ENCODE results near the gene GLG1. TPM values are rescaled to one million over a fixed set of nuclear protein-coding genes. Genes with fewer than 3 reads are reported as not detected.

GLG1 gene
- total and polyA plus RNA-seq, 5 donors: 46.8 to 109 (median 98.6) TPM

DNA sequence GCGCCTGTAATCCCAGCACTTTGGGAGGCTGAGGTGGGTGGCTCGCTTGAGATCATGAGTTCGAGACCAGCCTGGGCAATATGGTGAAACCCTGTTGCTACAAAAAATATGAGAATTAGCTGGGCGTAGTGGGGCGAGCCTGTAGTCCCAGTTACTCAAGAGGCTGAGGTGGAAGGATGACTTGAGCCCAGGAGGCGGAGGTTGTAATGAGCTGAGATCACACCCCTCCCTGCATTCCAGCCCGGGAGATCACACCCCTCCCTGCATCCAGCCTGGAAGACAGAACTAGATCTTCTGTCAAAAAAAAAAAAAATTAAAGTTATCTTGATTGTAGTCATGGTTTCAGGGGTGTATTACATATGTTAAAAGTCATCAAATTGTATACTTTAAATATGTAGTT lies 26.8 kb upstream of the GLG1 start:
- ATAC-seq (no peak), DNase-seq (no peak)
- WGBS: 83% methylated on average over 7 of the region's 7 CpGs
- no peak overlapping the region for H3K27ac ChIP-seq (ENCODE audit: low read length)
- no peaks in the 10 kb centered on the region for H3K9me3 ChIP-seq (ENCODE audit: control insufficient read depth, low read length)
- H3K27me3 ChIP-seq (ENCODE audit: control insufficient read depth, insufficient read depth): no peaks in the 10 kb centered on the region
- no peak overlapping the region for H3K4me3 ChIP-seq (ENCODE audit: low read length)
- no peaks in the 10 kb centered on the region for H3K4me1 ChIP-seq (ENCODE audit: control insufficient read depth, insufficient read depth, low read length)
- intact Hi-C loops (cut with DNase I): no loop called here

GRCh38 chr16:74627506-74628220 lies 20.7 kb upstream of the GLG1 start:
- intact Hi-C loops (cut with DNase I): no loop called here

GRCh38 chr16:74626741-74627416 lies 20.0 kb upstream of the GLG1 start:
- Histone ChIP-seq H3K27ac (ENCODE audit: low read length) (no peak overlapping the region), H3K9me3 (ENCODE audit: control insufficient read depth, low read length) (no peaks in the 10 kb centered on the region), H3K27me3 (ENCODE audit: control insufficient read depth, insufficient read depth) (no peaks in the 10 kb centered on the region), H3K4me1 (ENCODE audit: control insufficient read depth, insufficient read depth, low read length) (peaks cover 2% of the 10 kb centered on the region), H3K4me3 (ENCODE audit: low read length) (no peak overlapping the region)
- intact Hi-C loops (cut with DNase I): no loop called here
- 0% methylated on average over 1 of the region's 1 CpG for WGBS
- ATAC-seq: no peak
- DNase-seq: no peak

More at GRCh38 chr16:74627506-74628220, 20.7 kb upstream of the GLG1 start:
- ATAC-seq (peak; percentile 58 to 73), DNase-seq (peak in 1 of 3 donors; percentile 36)
- Histone ChIP-seq H3K27me3 (ENCODE audit: control insufficient read depth, insufficient read depth) (no peaks in the 10 kb centered on the region), H3K9me3 (ENCODE audit: control insufficient read depth, low read length) (no peaks in the 10 kb centered on the region), H3K4me3 (ENCODE audit: low read length) (no peak overlapping the region), H3K4me1 (ENCODE audit: control insufficient read depth, insufficient read depth, low read length) (peaks cover 2% of the 10 kb centered on the region), H3K27ac (ENCODE audit: low read length) (no peak overlapping the region)
- 67% methylated on average over 6 of the region's 6 CpGs for WGBS

DNA sequence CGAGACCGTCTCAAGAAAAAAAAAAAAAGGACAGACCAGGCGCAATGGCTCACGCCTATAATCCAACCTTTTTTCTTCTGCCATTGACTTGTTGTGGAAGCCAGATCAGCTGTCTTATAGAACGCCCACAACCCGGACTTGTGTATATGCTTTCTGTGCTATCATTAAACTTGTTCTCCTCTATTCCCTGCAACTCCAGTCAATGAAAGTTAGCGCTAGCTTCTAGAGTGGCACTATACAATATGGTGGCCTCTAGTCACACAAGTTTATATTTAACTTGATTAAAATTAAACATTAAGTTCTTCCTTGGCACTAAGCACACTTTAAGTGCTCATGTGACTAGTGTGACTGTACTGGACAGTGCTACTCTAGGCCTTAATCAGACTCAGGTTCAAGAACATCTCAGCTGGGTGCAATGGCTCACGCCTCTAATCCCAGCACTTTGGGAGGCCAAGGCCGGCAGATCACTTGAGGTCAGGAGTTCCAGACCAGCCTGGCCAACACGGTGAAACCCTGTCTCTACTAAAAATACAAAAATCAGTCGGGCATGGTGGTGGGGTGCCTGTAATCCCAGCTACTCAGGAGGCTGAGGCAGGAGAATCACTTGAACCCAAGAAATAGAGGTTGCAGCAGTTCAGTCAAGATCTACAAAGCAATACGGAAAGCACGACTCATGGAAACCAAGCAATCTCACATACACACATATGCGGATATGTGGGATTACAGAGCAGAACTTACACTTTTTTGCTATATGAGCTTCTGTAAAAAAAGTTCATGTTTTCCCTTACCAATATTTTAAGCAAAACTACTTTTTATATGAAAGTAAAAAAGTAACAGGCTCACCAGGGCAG lies 18.8 kb upstream of the GLG1 start:
- H3K4me3 ChIP-seq (ENCODE audit: low read length): no peak overlapping the region
- 90% methylated on average over 14 of the region's 14 CpGs for WGBS
- DNase-seq: no peak
- no peak for ATAC-seq
- intact Hi-C loops (cut with DNase I): no loop called here
- peaks cover 2% of the 10 kb centered on the region for H3K4me1 ChIP-seq (ENCODE audit: control insufficient read depth, insufficient read depth, low read length)
- H3K27me3 ChIP-seq (ENCODE audit: control insufficient read depth, insufficient read depth): no peaks in the 10 kb centered on the region
- no peak overlapping the region for H3K27ac ChIP-seq (ENCODE audit: low read length)
- no peaks in the 10 kb centered on the region for H3K9me3 ChIP-seq (ENCODE audit: control insufficient read depth, low read length)

DNA sequence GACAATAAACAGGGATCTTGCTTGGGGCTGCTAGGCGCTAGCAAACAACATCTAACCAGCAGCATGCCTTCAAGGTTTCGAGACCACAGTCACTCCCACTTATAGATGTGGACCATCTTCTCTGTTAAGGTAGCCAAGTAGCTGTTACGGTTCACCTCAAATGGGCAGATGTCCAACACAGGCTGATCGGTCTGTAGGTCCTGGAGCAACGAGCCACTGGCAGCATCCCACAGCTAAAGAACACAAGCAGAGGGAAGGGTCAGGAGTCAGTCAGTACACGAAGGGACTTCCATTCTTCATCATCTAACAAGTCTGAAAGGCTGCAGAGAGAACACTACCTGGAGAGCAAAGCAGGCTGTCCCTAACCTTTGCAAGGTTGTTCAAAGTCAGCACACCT lies 16.9 kb upstream of the GLG1 start:
- WGBS: 80% methylated on average over 6 of the region's 6 CpGs
- DNase-seq (no peak), ATAC-seq (no peak)
- intact Hi-C loops (cut with DNase I): no loop called here
- peaks cover 2% of the 10 kb centered on the region for H3K4me1 ChIP-seq (ENCODE audit: control insufficient read depth, insufficient read depth, low read length)
- H3K27ac ChIP-seq (ENCODE audit: low read length): no peak overlapping the region
- no peaks in the 10 kb centered on the region for H3K27me3 ChIP-seq (ENCODE audit: control insufficient read depth, insufficient read depth)
- H3K4me3 ChIP-seq (ENCODE audit: low read length): no peak overlapping the region
- H3K9me3 ChIP-seq (ENCODE audit: control insufficient read depth, low read length): no peaks in the 10 kb centered on the region

DNA sequence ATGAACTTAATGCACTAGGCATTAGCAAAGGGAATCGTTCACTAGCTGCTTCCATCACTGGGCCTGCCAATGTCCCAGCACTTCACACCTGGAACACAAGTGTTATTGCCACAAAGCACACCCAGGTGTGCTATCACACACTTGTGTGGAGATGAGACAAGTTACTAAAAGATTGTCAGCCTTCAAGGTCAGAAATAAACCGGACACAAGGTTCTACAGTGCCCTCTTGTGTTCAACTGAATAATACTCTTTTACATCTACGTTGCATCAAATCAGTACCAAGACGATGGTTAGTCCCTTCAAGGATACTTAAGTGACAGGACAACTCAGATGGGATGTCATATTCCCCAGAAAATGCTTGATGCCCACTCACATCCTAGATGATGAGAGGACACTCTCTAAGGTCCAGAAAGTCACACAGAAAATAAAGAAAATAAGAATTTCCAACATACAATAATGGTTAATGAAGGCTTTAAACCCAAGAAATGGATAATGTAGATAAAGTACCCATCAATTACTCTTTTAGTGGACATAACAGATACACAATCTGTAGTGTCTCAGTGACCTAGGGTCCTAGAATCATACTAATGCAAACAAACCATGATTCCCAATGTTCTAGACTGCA lies 16.4 kb upstream of the GLG1 start:
- intact Hi-C loops (cut with DNase I): no loop called here
- Histone ChIP-seq H3K4me3 (ENCODE audit: low read length) (no peak overlapping the region), H3K27ac (ENCODE audit: low read length) (no peak overlapping the region), H3K4me1 (ENCODE audit: control insufficient read depth, insufficient read depth, low read length) (peaks cover under 1% of the 10 kb centered on the region), H3K9me3 (ENCODE audit: control insufficient read depth, low read length) (no peaks in the 10 kb centered on the region), H3K27me3 (ENCODE audit: control insufficient read depth, insufficient read depth) (no peaks in the 10 kb centered on the region)
- peak; percentile 39 to 45 for ATAC-seq
- no peak for DNase-seq
- 22% methylated on average over 4 of the region's 4 CpGs for WGBS

DNA sequence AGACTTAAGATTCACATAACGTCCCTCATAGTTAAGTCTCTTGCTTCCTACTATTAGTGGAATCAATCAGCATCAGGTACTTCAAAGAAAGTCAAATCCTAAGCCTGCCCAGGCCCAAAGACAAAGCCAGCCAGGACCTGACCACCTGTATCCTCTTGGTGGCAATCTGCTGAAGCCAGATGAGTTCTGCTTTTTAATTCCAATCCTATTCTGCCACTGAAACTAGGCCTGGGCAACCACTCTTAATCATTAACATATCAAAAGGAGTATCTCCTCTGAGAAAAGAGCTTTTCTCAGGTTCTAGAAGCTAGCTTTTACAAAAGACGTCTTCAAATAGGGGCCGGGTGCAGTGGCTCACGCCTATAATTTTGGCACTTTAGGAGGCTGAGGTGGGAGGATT lies 15.1 kb upstream of the GLG1 start:
- intact Hi-C loops (cut with DNase I): no loop called here
- ATAC-seq: no peak
- Histone ChIP-seq H3K9me3 (ENCODE audit: control insufficient read depth, low read length) (no peaks in the 10 kb centered on the region), H3K27ac (ENCODE audit: low read length) (no peak overlapping the region), H3K4me3 (ENCODE audit: low read length) (no peak overlapping the region), H3K27me3 (ENCODE audit: control insufficient read depth, insufficient read depth) (no peaks in the 10 kb centered on the region), H3K4me1 (ENCODE audit: control insufficient read depth, insufficient read depth, low read length) (no peaks in the 10 kb centered on the region)
- WGBS: 95% methylated on average over 4 of the region's 4 CpGs
- no peak for DNase-seq

DNA sequence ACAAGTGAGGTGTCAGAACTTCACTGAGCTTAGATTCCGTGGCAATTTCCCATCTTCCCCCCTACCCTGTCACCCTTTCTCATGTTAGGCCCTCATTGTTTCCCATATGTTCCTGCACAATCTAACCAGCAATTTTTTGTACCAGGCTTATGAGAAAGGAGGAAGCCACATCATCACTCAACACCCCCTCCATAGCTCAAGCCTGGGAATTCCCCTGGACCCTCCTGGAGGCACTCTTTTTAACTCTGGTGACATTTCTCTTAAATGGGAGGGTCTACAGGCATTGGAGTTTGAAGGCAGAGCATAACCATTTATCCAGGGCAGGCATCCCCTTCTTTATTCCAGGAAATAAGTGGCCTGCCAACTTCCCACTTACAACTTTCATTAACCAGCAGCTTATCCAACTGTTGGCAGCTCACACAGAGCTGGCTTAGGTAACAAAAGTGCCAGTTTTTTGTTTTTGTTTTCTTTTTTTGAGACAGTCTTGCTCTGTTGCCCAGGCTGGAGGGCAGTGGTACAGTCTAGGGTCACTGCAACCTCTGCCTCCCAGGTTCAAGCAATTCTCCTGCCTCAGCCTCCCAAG lies 10.4 kb upstream of the GLG1 start:
- H3K4me3 ChIP-seq (ENCODE audit: low read length): no peak overlapping the region
- H3K27ac ChIP-seq (ENCODE audit: low read length): no peak overlapping the region
- DNase-seq: no peak
- no peaks in the 10 kb centered on the region for H3K4me1 ChIP-seq (ENCODE audit: control insufficient read depth, insufficient read depth, low read length)
- intact Hi-C loops (cut with DNase I): no loop called here
- WGBS: 69% methylated on average over 1 of the region's 1 CpG
- ATAC-seq: no peak
- H3K27me3 ChIP-seq (ENCODE audit: control insufficient read depth, insufficient read depth): no peaks in the 10 kb centered on the region
- H3K9me3 ChIP-seq (ENCODE audit: control insufficient read depth, low read length): no peaks in the 10 kb centered on the region

- H3K4me1 ChIP-seq (ENCODE audit: control insufficient read depth, insufficient read depth, low read length): peaks cover 2% of the 10 kb centered on the region
- 60% methylated on average over 1 of the region's 1 CpG for WGBS
- no peak overlapping the region for H3K27ac ChIP-seq (ENCODE audit: low read length)
- H3K4me3 ChIP-seq (ENCODE audit: low read length): no peak overlapping the region
- no peaks in the 10 kb centered on the region for H3K27me3 ChIP-seq (ENCODE audit: control insufficient read depth, insufficient read depth)
- DNase-seq (no peak), ATAC-seq (no peak)
- H3K9me3 ChIP-seq (ENCODE audit: control insufficient read depth, low read length): no peaks in the 10 kb centered on the region
- intact Hi-C loops (cut with DNase I): no loop called here
These were observed 4.8 kb upstream of the GLG1 start for GRCh38 chr16:74611721-74612120.

DNA sequence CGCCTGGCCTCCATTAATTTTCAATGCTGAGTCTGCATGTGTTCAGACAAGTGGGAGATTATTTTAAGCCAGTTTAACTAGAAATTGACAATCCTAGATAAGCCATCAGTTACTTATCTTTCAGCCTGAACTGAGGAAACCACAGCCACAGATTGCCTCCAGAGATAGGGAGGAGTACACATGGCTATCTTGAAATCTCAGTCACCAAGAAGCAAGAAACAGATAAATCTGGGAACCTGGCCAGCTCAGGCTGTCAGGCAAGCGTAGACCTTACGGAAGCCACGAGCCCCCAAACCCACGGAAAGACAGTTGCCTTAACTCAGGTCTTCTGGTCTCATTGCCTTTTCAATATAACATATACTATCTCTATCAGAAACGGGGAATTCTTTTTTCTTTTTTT lies 2.0 kb upstream of the GLG1 start:
- intact Hi-C loops (cut with DNase I): loop anchor here in 2 of 4 donors (10.0 kb wide), 2 partner anchors 54 to 104 kb away; no protein-coding TSS in a partner anchor
- Histone ChIP-seq H3K4me1 (ENCODE audit: control insufficient read depth, insufficient read depth, low read length) (peaks cover 2% of the 10 kb centered on the region), H3K27ac (ENCODE audit: low read length) (no peak overlapping the region), H3K27me3 (ENCODE audit: control insufficient read depth, insufficient read depth) (no peaks in the 10 kb centered on the region), H3K9me3 (ENCODE audit: control insufficient read depth, low read length) (no peaks in the 10 kb centered on the region), H3K4me3 (ENCODE audit: low read length) (no peak overlapping the region)
- 76% methylated on average over 6 of the region's 6 CpGs for WGBS
- DNase-seq (no peak), ATAC-seq (no peak)

Data from right cardiac atrium (tissue), 5 donors.